Activated naive CD4-positive, alpha-beta T cell treated with anti-CD3 and anti-CD28 coated beads for 36 hours (primary cell): ENCODE results near the gene PLOD1. TPM values are rescaled to one million over a fixed set of nuclear protein-coding genes. Genes with fewer than 3 reads are reported as not detected.
"Not testable (repeated sequence)": the region's sequence is repeated elsewhere in the genome, so short reads cannot be mapped to it uniquely, and the experiment has no call there.

Source experiments
- CTCF ChIA-PET: fragments of 350-600 bp; sonication (Branson Sonifier 250); formaldehyde crosslinking; loops from one replicate; lab custom pipeline; 2021; ENCODE audit warnings: antibody characterized with exemption; lab: Charles Lee
- DNase-seq: peaks from one replicate; pipeline ENCODE4 v3.0.0-alpha.2; 2020
- H3K27ac Mint-ChIP-seq: one replicate; pipeline ENCODE4 v1.8.0; 2021; ENCODE audit warnings: mild to moderate bottlenecking, mixed read lengths
- H3K27me3 Mint-ChIP-seq: one replicate; pipeline ENCODE4 v1.8.0; 2021; ENCODE audit warnings: low read depth, mixed read lengths
- H3K36me3 Mint-ChIP-seq: one replicate; pipeline ENCODE4 v1.8.0; 2021; ENCODE audit warnings: low read depth, mixed read lengths
- H3K4me1 Mint-ChIP-seq: one replicate; pipeline ENCODE4 v1.8.0; 2021; ENCODE audit warnings: low read depth, mixed read lengths
- H3K4me3 Mint-ChIP-seq: one replicate; pipeline ENCODE4 v1.8.0; 2021; ENCODE audit warnings: mild to moderate bottlenecking, moderate library complexity, mixed read lengths
- H3K9me3 Mint-ChIP-seq: one replicate; pipeline ENCODE4 v1.8.0; 2021; ENCODE audit warnings: mixed read lengths
- intact Hi-C: fragments of 100-400 bp; cut with micrococcal nuclease; formaldehyde crosslinking; loops from one replicate; pipeline ENCODE4 v1.15.1; 2023
- total RNA-seq, 2 experiments: library from RNA; stranded (reverse); gene quantifications; one replicate each; pipeline ENCODE4 v1.2.3, GENCODE V29; 2021

PLOD1 gene
- total RNA-seq, 2 experiments from 2014 or later: 6.7 to 9.0 TPM

GRCh38 chr1:11901446-11901845 is 33.1 kb upstream of the PLOD1 start:
- H3K9me3 Mint-ChIP-seq, DNase-seq, H3K36me3 Mint-ChIP-seq, H3K27ac Mint-ChIP-seq, intact Hi-C loops, H3K4me3 Mint-ChIP-seq: not testable (repeated sequence)
- CTCF ChIA-PET: interaction anchor here (0.7 kb wide), 1 partner anchor 95 kb away, joined by 3 read pairs; no protein-coding TSS in a partner anchor
- peaks cover 34% of the 10 kb centered on the region for H3K27me3 Mint-ChIP-seq
- peaks cover 20% of the 10 kb centered on the region for H3K4me1 Mint-ChIP-seq

GRCh38 chr1:11903210-11903609 is 31.3 kb upstream of the PLOD1 start:
- CTCF ChIA-PET: no interaction called here
- intact Hi-C loops: no loop called here

GRCh38 chr1:11904156-11904555 is 30.4 kb upstream of the PLOD1 start:
- H3K36me3 Mint-ChIP-seq, intact Hi-C loops, H3K27ac Mint-ChIP-seq, H3K4me3 Mint-ChIP-seq, DNase-seq, H3K9me3 Mint-ChIP-seq: not testable (repeated sequence)
- CTCF ChIA-PET: interaction anchor here (0.7 kb wide), 1 partner anchor 10 kb away, joined by 4 read pairs; no protein-coding TSS in a partner anchor
- H3K4me1 Mint-ChIP-seq: peaks cover 33% of the 10 kb centered on the region
- peaks cover 22% of the 10 kb centered on the region for H3K27me3 Mint-ChIP-seq

More at GRCh38 chr1:11903210-11903609, 31.3 kb upstream of the PLOD1 start:
- Mint-ChIP-seq H3K9me3 (no peaks in the 10 kb centered on the region), H3K27ac (no peak overlapping the region), H3K4me1 (peaks cover 29% of the 10 kb centered on the region), H3K4me3 (no peak overlapping the region), H3K36me3 (peaks cover 6% of the 10 kb centered on the region), H3K27me3 (peaks cover 25% of the 10 kb centered on the region)
- no peak for DNase-seq

GRCh38 chr1:11904978-11905377 is 29.5 kb upstream of the PLOD1 start:
- CTCF ChIA-PET: interaction anchor here (0.7 kb wide), 1 partner anchor 10 kb away, joined by 4 read pairs; no protein-coding TSS in a partner anchor
- Mint-ChIP-seq H3K36me3 (peaks cover 9% of the 10 kb centered on the region), H3K27me3 (peaks cover 14% of the 10 kb centered on the region), H3K4me1 (peaks cover 35% of the 10 kb centered on the region), H3K9me3 (no peaks in the 10 kb centered on the region), H3K4me3 (no peak overlapping the region), H3K27ac (peak overlapping the region; percentile 22)
- intact Hi-C loops: loop anchor here (5.0 kb wide), 5 partner anchors 142 to 712 kb away; partner anchors contain the start of genes AGTRAP, DHRS3, FBXO2 and FBXO44
- no peak for DNase-seq

GRCh38 chr1:11906870-11907269 is 27.6 kb upstream of the PLOD1 start:
- CTCF ChIA-PET: no interaction called here
- Mint-ChIP-seq H3K4me3 (no peak overlapping the region), H3K9me3 (no peaks in the 10 kb centered on the region)

GRCh38 chr1:11907275-11908094 is 27.0 kb upstream of the PLOD1 start:
- H3K36me3 Mint-ChIP-seq: peaks cover 9% of the 10 kb centered on the region
- DNase-seq: peak; percentile 96
- peaks cover 35% of the 10 kb centered on the region for H3K4me1 Mint-ChIP-seq
- CTCF ChIA-PET: interaction anchor here (0.9 to 1.8 kb wide), 7 partner anchors 15 to 125 kb away, joined by 3 to 5 read pairs (median 4); no protein-coding TSS in a partner anchor
- H3K27me3 Mint-ChIP-seq: peaks cover 6% of the 10 kb centered on the region
- intact Hi-C loops: loop anchor here (1.0 to 5.0 kb wide), 10 partner anchors 69 to 710 kb away; partner anchors contain the start of genes AGTRAP, DHRS3, FBXO2 and FBXO44
- no peaks in the 10 kb centered on the region for H3K9me3 Mint-ChIP-seq
- peak overlapping the region; percentile 97 for H3K27ac Mint-ChIP-seq
- H3K4me3 Mint-ChIP-seq: peak overlapping the region; percentile 96

More at GRCh38 chr1:11906870-11907269, 27.6 kb upstream of the PLOD1 start:
- DNase-seq: no peak
- H3K27me3 Mint-ChIP-seq: peaks cover 10% of the 10 kb centered on the region
- H3K4me1 Mint-ChIP-seq: peaks cover 35% of the 10 kb centered on the region
- intact Hi-C loops: loop anchor here (1.0 to 5.0 kb wide), 6 partner anchors 69 to 710 kb away; partner anchors contain the start of genes AGTRAP, DHRS3, FBXO2 and FBXO44
- no peak overlapping the region for H3K27ac Mint-ChIP-seq
- peaks cover 9% of the 10 kb centered on the region for H3K36me3 Mint-ChIP-seq

GRCh38 chr1:11908095-11908675 is 26.3 kb upstream of the PLOD1 start:
- Mint-ChIP-seq H3K36me3 (peaks cover 9% of the 10 kb centered on the region), H3K4me1 (peaks cover 35% of the 10 kb centered on the region), H3K27me3 (peaks cover 6% of the 10 kb centered on the region), H3K4me3 (peak overlapping the region; percentile 96), H3K9me3 (no peaks in the 10 kb centered on the region), H3K27ac (peak overlapping the region; percentile 97)
- intact Hi-C loops: loop anchor here (1.0 to 5.0 kb wide), 9 partner anchors 72 to 709 kb away; partner anchors contain the start of genes AGTRAP, DHRS3, FBXO2 and FBXO44
- CTCF ChIA-PET: interaction anchor here (0.9 to 1.8 kb wide), 7 partner anchors 16 to 126 kb away, joined by 3 to 5 read pairs (median 4); no protein-coding TSS in a partner anchor
- peak; percentile 63 for DNase-seq

- peaks cover 21% of the 10 kb centered on the region for H3K4me1 Mint-ChIP-seq
- H3K27me3 Mint-ChIP-seq, intact Hi-C loops, H3K4me3 Mint-ChIP-seq, H3K9me3 Mint-ChIP-seq, CTCF ChIA-PET, H3K36me3 Mint-ChIP-seq, H3K27ac Mint-ChIP-seq, DNase-seq: not testable (repeated sequence)
These were observed 23.6 kb upstream of the PLOD1 start for GRCh38 chr1:11910914-11911228.

- Mint-ChIP-seq H3K27ac (no peak overlapping the region), H3K4me1 (peaks cover 13% of the 10 kb centered on the region), H3K27me3 (peaks cover 4% of the 10 kb centered on the region), H3K4me3 (no peak overlapping the region), H3K36me3 (peaks cover 9% of the 10 kb centered on the region), H3K9me3 (no peaks in the 10 kb centered on the region)
- no peak for DNase-seq
- intact Hi-C loops: no loop called here
- CTCF ChIA-PET: no interaction called here
These were observed 22.5 kb upstream of the PLOD1 start for GRCh38 chr1:11912000-11912399.

GRCh38 chr1:11912482-11913216 is 21.9 kb upstream of the PLOD1 start:
- intact Hi-C loops, DNase-seq, H3K4me3 Mint-ChIP-seq, H3K9me3 Mint-ChIP-seq, H3K4me1 Mint-ChIP-seq, H3K36me3 Mint-ChIP-seq, CTCF ChIA-PET, H3K27ac Mint-ChIP-seq, H3K27me3 Mint-ChIP-seq: not testable (repeated sequence)

GRCh38 chr1:11913291-11913690 is 21.2 kb upstream of the PLOD1 start:
- H3K27ac Mint-ChIP-seq: no peak overlapping the region
- DNase-seq: no peak
- H3K36me3 Mint-ChIP-seq: peaks cover 3% of the 10 kb centered on the region
- no peaks in the 10 kb centered on the region for H3K27me3 Mint-ChIP-seq
- intact Hi-C loops: no loop called here
- H3K9me3 Mint-ChIP-seq: no peaks in the 10 kb centered on the region
- peaks cover 6% of the 10 kb centered on the region for H3K4me1 Mint-ChIP-seq
- H3K4me3 Mint-ChIP-seq: no peak overlapping the region
- CTCF ChIA-PET: interaction anchor here (0.6 kb wide), 1 partner anchor 148 kb away, joined by 4 read pairs; no protein-coding TSS in a partner anchor

- Mint-ChIP-seq H3K4me3 (no peak overlapping the region), H3K27ac (no peak overlapping the region), H3K36me3 (peaks cover 3% of the 10 kb centered on the region), H3K4me1 (peaks cover 3% of the 10 kb centered on the region), H3K27me3 (no peaks in the 10 kb centered on the region), H3K9me3 (no peaks in the 10 kb centered on the region)
- CTCF ChIA-PET: no interaction called here
- no peak for DNase-seq
- intact Hi-C loops: no loop called here
These were observed 20.5 kb upstream of the PLOD1 start for GRCh38 chr1:11914024-11914423.
